Stimulated activated CD8-positive, alpha-beta memory T cell treated with anti-CD3 and anti-CD28 coated beads, Interleukin-2, amount 100 ng/mL, for 1 hour (primary cell): ENCODE results near the gene GIMAP8.

Source experiments
- DNase-seq, 2 donors: peaks; one replicate each; pipeline ENCODE4 v3.0.0-alpha.2; 2020; ENCODE audit warnings: low read depth in 2 of 2

GIMAP8 gene

GRCh38 chr7:150411606-150412005 lies 38.8 kb upstream of the GIMAP8 start:
- no peak for DNase-seq

- no peak for DNase-seq
These were observed 38.4 kb upstream of the GIMAP8 start for GRCh38 chr7:150412016-150412415.

DNA sequence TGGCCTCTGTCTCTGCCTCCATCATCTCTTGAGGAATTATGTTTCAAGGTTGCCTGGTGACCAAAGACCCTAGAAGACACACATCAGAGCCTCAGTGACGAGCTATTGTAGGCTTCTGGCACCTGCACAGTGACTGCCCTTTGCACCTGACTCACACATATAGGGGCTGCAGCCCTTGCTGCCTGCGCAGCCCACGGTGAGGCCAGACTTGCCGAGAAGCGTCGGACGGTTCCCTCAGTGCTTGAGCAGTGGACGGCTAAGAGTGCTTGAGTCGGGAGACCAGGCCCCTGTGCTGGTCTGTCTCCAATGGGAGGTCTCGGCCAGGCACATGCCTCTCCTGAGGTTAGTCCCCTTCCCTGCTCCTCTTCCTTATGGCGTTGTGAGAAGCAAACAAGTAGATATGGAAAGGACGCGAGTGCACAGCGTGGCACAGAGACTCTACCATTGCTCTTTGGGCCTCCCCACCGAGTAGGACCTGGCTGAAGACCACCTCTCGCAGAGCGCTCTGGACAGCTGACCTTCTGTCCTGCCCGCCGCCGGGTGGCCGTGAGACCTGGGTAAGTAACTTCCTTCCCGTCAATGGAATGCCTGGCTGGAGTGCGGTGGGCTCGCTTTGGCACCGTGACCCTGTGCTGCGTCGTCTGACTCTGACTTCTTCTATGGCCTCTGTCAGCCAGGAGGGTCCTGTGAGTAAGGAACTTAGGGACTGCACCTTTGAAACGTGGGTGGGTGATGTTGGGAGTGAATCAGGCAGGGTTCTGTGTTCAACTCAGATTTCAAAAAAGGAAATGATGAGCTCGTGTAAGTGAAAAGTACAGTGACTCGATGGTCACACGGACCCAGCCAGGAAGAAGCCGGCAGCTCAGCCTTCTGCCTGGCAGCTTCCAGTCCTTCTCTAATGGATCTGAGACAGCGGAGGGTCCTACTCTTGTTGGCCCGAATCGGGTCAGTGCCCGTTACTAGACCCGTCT lies 37.6 kb upstream of the GIMAP8 start:
- DNase-seq, result no peak

- no peak for DNase-seq
These were observed 36.8 kb upstream of the GIMAP8 start for GRCh38 chr7:150413640-150414081.

DNA sequence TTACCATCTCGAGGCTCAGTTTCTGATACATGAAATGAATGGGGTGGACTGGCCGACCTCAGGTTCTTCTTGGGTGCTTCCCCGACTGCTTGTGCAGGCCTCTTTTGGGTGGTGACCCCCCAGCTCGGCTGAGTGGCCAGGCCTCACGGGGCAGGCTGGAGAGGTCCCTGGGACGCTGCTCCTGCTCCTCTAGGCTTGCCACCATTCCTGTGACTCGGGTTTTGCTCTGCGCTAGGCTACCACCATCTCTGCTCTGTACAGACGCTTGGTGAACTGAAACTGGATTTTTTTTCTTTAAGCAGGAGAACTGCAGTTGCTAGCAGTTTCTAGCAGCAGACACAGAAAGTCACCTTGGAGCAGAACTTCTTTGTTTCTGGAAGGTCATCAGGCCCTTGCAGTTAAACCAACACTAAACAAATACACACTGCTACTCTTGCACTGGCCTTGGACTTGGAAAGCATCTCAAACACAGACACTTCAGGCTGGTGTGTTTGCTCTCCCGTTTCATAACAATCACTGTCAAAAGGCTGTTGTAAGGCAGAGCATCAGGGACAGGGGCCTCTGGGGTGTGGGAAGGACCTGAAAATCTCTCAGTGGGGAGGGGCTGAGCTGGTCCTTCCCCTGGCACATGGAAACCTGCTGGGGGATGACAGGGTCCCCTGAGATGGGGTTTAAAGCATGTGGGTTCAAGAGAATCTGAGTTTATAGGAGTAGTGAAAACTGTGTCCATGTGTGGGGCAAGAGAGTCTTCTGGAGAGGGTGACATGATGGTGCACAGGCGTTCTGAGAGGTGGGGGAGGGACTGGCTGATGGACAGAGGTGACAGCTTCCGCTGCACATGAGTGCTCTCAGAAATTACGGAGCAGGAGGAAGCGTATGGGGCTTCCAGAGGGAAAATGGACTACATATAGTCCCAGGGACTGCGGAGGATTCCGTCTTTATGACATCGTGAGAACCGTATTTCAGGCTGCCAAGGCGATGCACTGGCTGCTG lies 35.0 kb upstream of the GIMAP8 start:
- no peak for DNase-seq

DNA sequence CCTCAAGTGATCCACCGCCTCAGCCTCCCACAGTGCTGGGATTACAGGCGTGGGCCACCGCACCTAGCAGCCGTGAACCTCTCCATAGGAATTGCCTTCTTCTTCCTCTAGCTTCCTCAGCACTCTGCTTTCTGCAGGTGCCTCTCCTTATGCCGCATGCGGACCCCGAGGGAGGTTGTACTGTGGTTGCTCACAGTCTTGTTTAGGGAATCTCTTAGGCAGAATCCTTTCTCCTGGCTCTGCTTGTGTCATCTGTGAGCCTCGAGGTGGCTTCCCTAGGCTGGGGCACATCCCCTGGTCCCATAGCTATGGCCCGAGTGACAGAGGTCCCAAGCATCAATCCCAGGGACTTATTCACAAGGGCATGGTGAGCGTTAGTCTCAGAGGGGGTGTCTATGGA lies 33.2 kb upstream of the GIMAP8 start:
- no peak for DNase-seq

DNA sequence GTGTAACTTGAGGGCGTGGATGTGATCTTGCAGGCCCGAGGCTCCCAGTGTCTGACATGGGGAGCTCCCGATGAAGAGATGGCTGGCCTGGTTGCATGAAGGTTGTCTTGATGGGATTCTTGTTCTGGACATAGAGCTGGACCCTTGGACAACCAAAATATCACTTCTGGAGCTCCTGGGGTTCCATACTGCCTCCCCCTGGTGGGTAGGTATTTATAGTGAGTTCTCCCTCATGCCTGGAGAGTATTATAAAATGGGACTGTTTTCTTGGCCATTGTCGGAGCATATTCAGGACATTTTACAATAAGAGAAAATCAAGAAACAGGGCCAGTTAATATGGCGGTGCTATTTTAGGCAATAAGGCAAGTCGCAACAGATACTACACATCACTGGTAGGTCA lies 32.6 kb upstream of the GIMAP8 start:
- no peak for DNase-seq

- DNase-seq, result no peak
These were observed 30.2 kb upstream of the GIMAP8 start for GRCh38 chr7:150420242-150420641.

DNA sequence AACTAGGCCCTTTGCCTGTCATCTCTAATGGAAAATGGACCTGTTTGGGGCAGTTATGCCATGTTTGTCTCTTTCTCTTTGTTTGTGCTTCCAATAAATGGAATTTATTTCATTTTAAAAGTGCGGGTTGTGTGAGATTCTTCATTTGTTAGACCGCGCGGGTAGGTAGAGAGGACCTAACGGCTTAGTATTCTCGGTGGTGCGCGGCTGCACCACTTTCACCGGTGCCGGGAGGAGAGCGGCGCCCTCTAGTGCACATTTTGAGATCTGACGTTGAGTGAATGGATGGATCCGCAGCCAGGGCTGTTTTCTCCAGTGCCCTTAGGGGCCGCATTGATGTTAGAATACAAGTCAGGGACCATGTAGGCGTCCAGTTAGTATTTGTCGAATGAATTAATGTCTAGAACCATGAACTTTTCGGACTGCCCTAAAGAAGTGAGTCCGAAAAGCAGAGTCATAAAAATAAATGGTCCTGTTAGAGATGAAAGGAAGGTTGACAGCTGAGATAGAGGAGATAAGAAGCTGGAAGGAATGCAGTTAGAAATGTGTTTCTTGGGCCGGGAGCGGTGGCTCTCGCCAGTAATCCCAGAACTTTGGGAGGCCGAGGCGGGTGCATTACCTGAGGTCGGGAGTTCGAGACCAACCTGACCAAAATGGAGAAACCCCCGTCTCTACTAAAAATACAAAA lies 29.3 kb upstream of the GIMAP8 start:
- peak; percentile 75 to 81 for DNase-seq

- DNase-seq, result no peak
These were observed 28.6 kb upstream of the GIMAP8 start for GRCh38 chr7:150421831-150422230.

- DNase-seq, result no peak
These were observed 24.8 kb upstream of the GIMAP8 start for GRCh38 chr7:150425670-150426069.

DNA sequence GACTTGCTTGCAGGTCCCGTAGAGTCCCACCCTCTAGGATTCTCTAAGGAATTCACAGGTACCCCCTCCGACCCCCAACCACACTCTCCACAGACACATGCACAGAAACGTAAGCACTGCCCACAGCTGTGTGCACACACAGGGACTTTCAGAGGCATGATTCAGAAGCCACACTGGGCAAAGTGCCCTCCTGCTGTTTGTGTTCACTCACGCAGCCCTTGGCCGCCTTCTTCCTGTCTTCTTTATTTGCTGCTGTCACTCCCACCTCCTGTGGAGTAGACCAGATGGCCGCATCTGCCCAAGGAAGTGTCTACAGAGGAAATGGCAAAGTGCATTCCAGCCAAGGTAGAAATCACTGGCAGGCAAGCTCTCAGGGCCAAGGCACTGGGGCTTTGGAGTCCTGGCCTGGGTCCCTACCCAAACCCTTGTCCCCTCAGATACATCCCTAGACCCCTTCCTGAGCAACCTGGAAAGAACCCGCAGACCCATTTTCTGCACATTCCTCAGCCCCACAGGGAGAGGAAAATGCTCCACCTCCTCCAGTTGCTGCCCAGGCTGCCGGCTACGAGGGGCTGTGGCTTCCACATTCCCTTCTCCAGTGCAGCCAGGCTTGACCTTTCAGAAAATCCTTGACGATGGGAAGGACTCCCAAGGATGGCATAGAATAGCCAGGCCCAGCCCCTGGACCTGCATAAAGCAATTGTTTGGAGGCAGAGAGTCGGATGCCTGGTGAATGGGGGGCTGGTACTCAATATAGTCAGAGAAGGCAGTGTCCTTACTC lies 21.6 kb upstream of the GIMAP8 start:
- no peak for DNase-seq

GRCh38 chr7:150429699-150430098 lies 20.7 kb upstream of the GIMAP8 start:
- no peak for DNase-seq

DNA sequence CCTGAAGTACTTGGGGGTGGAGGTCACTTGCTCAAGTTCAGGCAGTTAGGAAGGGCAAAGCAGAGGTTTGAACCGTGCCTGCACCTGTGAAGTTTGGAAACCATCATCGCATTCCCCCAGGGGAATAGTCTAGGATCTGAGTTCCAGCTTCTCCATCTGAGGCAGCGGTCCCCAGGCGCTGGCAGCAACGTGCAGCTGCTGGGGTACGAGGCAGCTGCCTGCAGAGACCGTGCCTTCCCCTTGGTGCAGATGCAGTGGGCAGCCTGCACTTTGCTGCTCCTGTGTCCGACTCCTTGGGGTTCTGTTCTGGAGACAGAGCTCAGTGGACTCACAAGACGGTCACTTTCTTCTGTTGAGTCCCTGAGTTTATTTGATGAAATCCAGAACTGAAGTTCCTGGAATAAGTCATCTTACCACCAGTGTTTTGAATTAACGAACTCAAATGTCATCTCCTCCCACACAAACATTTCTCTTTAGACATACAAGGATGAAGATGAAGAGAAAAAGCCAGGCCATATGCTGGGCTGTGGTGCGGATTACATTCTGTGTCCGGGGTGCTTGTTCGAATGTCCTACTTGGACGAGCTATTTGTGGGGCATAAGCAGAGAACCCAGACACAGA lies 19.9 kb upstream of the GIMAP8 start:
- DNase-seq, result no peak

DNA sequence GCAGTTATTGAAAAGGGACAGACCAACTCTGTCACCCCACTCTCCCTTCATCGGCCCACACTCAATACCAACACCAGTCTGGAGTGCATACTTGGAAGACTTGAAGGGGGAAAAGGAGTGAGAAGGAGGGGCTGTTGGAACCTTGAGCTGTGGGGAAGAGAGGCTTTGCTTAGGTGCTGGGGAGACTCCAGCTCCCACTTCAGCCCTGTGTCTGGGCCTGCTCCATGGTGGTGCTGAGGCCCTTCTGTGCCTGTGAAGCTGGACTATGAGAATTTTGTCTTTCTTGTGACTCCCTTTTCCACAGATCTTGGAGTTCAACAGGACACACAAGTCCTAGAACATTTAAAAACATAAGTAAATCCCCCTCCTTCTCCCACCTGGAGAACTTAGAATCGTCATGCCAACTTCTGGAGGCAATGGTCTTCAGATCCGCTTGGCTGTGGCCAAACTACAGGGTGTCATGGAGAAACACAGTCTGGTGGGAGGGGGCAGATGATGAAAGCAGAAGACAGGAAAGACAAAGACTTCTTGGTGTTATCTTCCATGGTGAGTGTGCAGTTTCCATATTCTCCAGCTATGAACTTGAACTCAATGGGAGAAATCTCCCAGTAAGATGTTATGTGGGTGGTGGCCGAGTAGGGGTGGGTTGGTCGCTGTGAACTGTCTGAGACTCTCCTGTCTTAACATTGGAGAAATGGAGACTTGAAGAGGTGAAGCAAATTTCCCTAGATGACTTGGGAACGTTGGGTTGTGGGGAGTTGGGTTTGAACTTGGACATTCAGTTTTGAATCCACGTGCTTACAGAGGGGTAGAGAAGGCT lies 18.4 kb upstream of the GIMAP8 start:
- no peak for DNase-seq

DNA sequence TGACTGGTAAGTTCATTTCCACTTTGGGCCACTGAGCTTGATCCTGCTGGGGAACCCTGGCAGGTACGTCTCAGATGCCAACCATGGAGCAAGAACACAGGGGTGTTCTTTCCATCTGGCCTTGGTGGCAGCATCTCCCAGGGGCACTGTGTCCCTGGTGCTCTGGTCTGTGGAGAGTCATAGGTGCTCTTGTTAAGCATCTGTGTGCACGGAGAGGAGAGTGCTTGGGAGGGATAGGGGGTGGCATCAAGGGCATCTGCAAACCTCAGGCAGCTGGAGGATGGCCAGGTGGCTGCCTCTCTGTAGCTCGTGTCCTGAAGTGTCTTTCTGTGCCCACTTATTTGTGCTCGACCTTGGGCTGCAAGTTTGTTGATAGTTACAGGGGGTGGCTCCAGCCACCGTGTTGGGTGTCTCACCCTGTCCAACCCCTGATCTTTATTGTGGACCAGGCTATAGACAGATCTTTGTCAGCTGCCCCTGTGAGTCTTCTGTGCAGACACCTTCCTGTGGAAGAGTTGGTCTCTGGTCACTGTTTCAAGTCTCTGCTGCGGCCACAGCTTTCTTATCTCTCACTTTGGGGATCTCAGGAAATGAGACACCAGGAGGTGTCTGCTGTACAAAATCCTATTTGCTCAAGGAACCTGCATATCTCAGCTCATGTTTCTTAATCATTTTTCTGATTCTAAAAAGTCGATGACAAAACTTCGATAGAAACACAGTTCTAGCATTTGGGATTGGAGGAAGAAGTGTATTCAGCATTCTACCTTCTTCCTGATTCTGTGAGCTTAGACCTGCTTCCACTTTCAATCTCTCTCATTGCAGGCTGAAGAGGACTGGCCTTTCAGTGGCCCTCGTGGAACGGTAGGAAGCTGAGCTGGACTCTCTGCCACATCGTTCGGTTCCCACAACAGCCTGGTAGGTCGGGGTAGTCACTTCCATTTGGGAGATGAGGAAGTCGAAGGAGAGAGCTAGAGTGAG lies 17.2 kb upstream of the GIMAP8 start:
- no peak for DNase-seq

DNA sequence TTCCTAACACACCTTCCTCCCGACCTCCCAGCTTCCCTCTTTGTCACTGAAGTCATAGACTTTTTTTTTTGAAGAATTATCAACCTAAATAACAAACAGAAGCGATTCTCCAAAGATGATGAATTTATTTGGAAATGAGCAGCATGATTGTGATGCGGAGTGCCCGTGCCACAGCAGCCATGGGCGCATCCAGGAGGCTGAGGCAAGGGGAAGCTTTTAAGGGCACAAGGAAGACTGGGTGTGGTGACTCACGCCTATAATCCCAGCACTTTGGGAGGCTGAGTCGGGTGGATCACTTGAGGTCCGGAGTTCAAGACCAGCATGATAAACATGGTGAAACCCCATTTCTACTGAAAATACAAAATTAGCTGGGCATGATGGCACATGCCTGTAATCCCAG lies 16.2 kb upstream of the GIMAP8 start:
- no peak for DNase-seq

GRCh38 chr7:150435047-150435389 lies 15.4 kb upstream of the GIMAP8 start:
- DNase-seq, result no peak
